Astrocyte (in vitro differentiated cells and primary cell): ENCODE data around the gene AQP1.

Experiments used
- CTCF ChIP-seq: IDR thresholded peaks from 2 replicates; pipeline ENCODE4 v1.5.1; 2011; ENCODE audit warnings: low read depth, mild to moderate bottlenecking, inconsistent platforms, low read length, moderate library complexity; ENCODE audit not compliant: insufficient read depth
- EZH2 ChIP-seq: IDR thresholded peaks from 2 replicates; pipeline ENCODE4 v1.6.1; 2012; ENCODE audit warnings: mild to moderate bottlenecking, low read length, inconsistent platforms; ENCODE audit not compliant: insufficient read depth

GRCh38 chr7:30923009-30923773, 11.5 kb downstream of the AQP1 start:
- TF ChIP-seq CTCF (no peak), EZH2 (no peak)
